Uterus (tissue), 4 donors: ENCODE data around the gene PLEKHM3. TPM values are rescaled to one million over a fixed set of nuclear protein-coding genes. Genes with fewer than 3 reads are reported as not detected.

ENCODE experiments used
- DNase-seq, 2 donors: peaks; one replicate each; pipeline ENCODE4 v3.0.0-alpha.2; 2019 to 2020
- H3K27ac ChIP-seq, 2 donors: fragments of 200-600 bp; sonication (generic); 1 replicate in 1 of 2; 2 replicates in 1 of 2; pipeline ENCODE4 v1.5.1; 2016 to 2018
- H3K27me3 ChIP-seq, 2 donors: fragments of 200-600 bp; sonication (generic); one replicate each; pipeline ENCODE4 v1.5.1; 2018 to 2019; ENCODE audit warnings: control low read depth in 1 of 2
- H3K36me3 ChIP-seq, 2 donors: fragments of 200-600 bp; sonication (generic); one replicate each; pipeline ENCODE4 v1.5.1; 2019; ENCODE audit warnings: control low read depth in 1 of 2
- H3K4me1 ChIP-seq, 2 donors: fragments of 200-600 bp; sonication (generic); one replicate each; pipeline ENCODE4 v1.5.1; 2018 to 2019; ENCODE audit warnings: control low read depth in 1 of 2
- H3K4me3 ChIP-seq, 2 donors: fragments of 200-600 bp; sonication (generic); 1 replicate in 1 of 2; 2 replicates in 1 of 2; pipeline ENCODE4 v1.5.1; 2018 to 2019; ENCODE audit warnings: mild to moderate bottlenecking in 1 of 2
- H3K9me3 ChIP-seq, 2 donors: fragments of 200-600 bp; sonication (generic); one replicate each; pipeline ENCODE4 v1.5.1; 2019; ENCODE audit warnings: control low read depth in 1 of 2
- CTCF ChIP-seq, 4 experiments: fragments of 200-600 bp in 2 of 4; fragments of 450-650 bp in 2 of 4; sonication (generic) in 2 of 4; IDR thresholded peaks; one replicate each; pipeline ENCODE4 v1.5.1; 2016 to 2019; ENCODE audit warnings: antibody characterized with exemption in 4 of 4, mild to moderate bottlenecking in 2 of 4, moderate library complexity in 1 of 4
- POLR2A ChIP-seq, 2 donors: fragments of 450-650 bp; IDR thresholded peaks; one replicate each; pipeline ENCODE4 v1.6.1; 2016; ENCODE audit warnings: antibody characterized with exemption in 2 of 2, mild to moderate bottlenecking in 1 of 2, moderate library complexity in 1 of 2
- intact Hi-C: fragments of 100-400 bp; cut with DNase I; formaldehyde crosslinking; loops from one replicate; pipeline ENCODE4 v1.15.1; 2023; ENCODE audit warnings: low total_unique reads
- total RNA-seq, 4 donors: library from RNA; depleted of rRNA in 3 of 4; stranded (reverse); fragments of >200 nt in 3 of 4; gene quantifications; one replicate each; pipeline versions ENCODE4 v1.1.0 to v1.2.4, GENCODE V29; 2014 to 2023
- donor health status: DM: yes; HTN: yes; CAD: no.

PLEKHM3 gene
- total RNA-seq, 4 donors from 2014 or later, result 20.5 to 43.4 (median 21.6) TPM

GRCh38 chr2:207779523-207779922 is 245.8 kb downstream of the PLEKHM3 start:
- H3K27ac ChIP-seq, result no peak overlapping the region
- no peak overlapping the region for H3K4me3 ChIP-seq
- intact Hi-C loops, result no loop called here
- H3K27me3 ChIP-seq, result no peaks in the 10 kb centered on the region
- no peaks in the 10 kb centered on the region for H3K4me1 ChIP-seq
- no peaks in the 10 kb centered on the region for H3K9me3 ChIP-seq
- DNase-seq, result no peak
- H3K36me3 ChIP-seq, result no peaks in the 10 kb centered on the region
- TF ChIP-seq CTCF (IDR thresholded peaks at IDR 0.05), result no peak
- no peak for TF ChIP-seq POLR2A (IDR thresholded peaks at IDR 0.05)

GRCh38 chr2:207778298-207778882 is 246.9 kb downstream of the PLEKHM3 start:
- Histone ChIP-seq H3K9me3 (no peaks in the 10 kb centered on the region), H3K27me3 (no peaks in the 10 kb centered on the region), H3K36me3 (no peaks in the 10 kb centered on the region), H3K4me3 (no peak overlapping the region), H3K27ac (no peak overlapping the region), H3K4me1 (no peaks in the 10 kb centered on the region)
- TF ChIP-seq CTCF (IDR thresholded peaks at IDR 0.05) (no peak), POLR2A (IDR thresholded peaks at IDR 0.05) (no peak)
- intact Hi-C loops, result no loop called here
- no peak for DNase-seq

- Histone ChIP-seq H3K27ac (no peak overlapping the region), H3K4me1 (no peaks in the 10 kb centered on the region), H3K9me3 (no peaks in the 10 kb centered on the region), H3K27me3 (no peaks in the 10 kb centered on the region), H3K4me3 (no peak overlapping the region), H3K36me3 (no peaks in the 10 kb centered on the region)
- TF ChIP-seq POLR2A (IDR thresholded peaks at IDR 0.05), result no peak
- no peak for TF ChIP-seq CTCF (IDR thresholded peaks at IDR 0.05)
- no peak for DNase-seq
- intact Hi-C loops, result no loop called here
Measured at GRCh38 chr2:207777124-207777523, 248.2 kb downstream of the PLEKHM3 start.

GRCh38 chr2:207775473-207775872 is 249.9 kb downstream of the PLEKHM3 start:
- Histone ChIP-seq H3K36me3 (no peaks in the 10 kb centered on the region), H3K27ac (no peak overlapping the region), H3K9me3 (no peaks in the 10 kb centered on the region), H3K27me3 (no peaks in the 10 kb centered on the region), H3K4me3 (no peak overlapping the region), H3K4me1 (no peaks in the 10 kb centered on the region)
- intact Hi-C loops, result no loop called here
- no peak for TF ChIP-seq POLR2A (IDR thresholded peaks at IDR 0.05)
- TF ChIP-seq CTCF (IDR thresholded peaks at IDR 0.05), result no peak
- DNase-seq, result no peak

GRCh38 chr2:207772844-207773205 is 252.5 kb downstream of the PLEKHM3 start:
- TF ChIP-seq CTCF (IDR thresholded peaks at IDR 0.05) (no peak), POLR2A (IDR thresholded peaks at IDR 0.05) (no peak)
- Histone ChIP-seq H3K4me3 (no peak overlapping the region), H3K36me3 (no peaks in the 10 kb centered on the region), H3K9me3 (no peaks in the 10 kb centered on the region), H3K4me1 (peaks cover 0 to 4% of the 10 kb centered on the region in 2 donors), H3K27ac (no peak overlapping the region), H3K27me3 (no peaks in the 10 kb centered on the region)
- no peak for DNase-seq
- intact Hi-C loops, result no loop called here
